OCI-LY3 (cell line): ENCODE measurements around the gene FLT1.

ENCODE experiments used
- H2AFZ ChIP-seq: fragments of 200-600, 300-600 bp; shearing (Covaris generic); 2 replicates; pipeline ENCODE4 v1.6.0; 2014; ENCODE audit warnings: antibody characterized with exemption, low read depth, low read length
- H3K27ac ChIP-seq: fragments of 200-600, 300-600 bp; sonication (generic); 2 replicates; pipeline ENCODE4 v1.5.1; 2014; ENCODE audit warnings: mild to moderate bottlenecking, low read length, moderate library complexity, mixed read lengths
- H3K27me3 ChIP-seq: fragments of 200-600, 300-600 bp; sonication (generic); 2 replicates; pipeline ENCODE4 v1.6.1; 2014; ENCODE audit warnings: low read depth, low read length, mixed read lengths
- H3K36me3 ChIP-seq: fragments of 200-600, 300-600 bp; sonication (generic); replicated peaks from 2 replicates; pipeline ENCODE3; 2014; ENCODE audit warnings: low read depth, low read length, mixed read lengths
- H3K4me1 ChIP-seq: fragments of 300-600, 200-600 bp; sonication (generic); 2 replicates; pipeline ENCODE4 v1.6.1; 2014; ENCODE audit warnings: low read length, mixed read lengths
- H3K4me2 ChIP-seq: fragments of 200-600, 300-600 bp; sonication (generic); 2 replicates; pipeline ENCODE4 v1.6.1; 2014; ENCODE audit warnings: low read length, mixed read lengths
- H3K4me3 ChIP-seq: fragments of 300-600, 200-600 bp; sonication (generic); 2 replicates; pipeline ENCODE4 v1.5.1; 2014; ENCODE audit warnings: antibody characterized with exemption, mild to moderate bottlenecking, low read length, moderate library complexity
- H3K79me2 ChIP-seq: fragments of 300-600, 200-600 bp; shearing (Covaris generic); 2 replicates; pipeline ENCODE4 v1.6.1; 2014; ENCODE audit warnings: mild to moderate bottlenecking, low read length, mixed read lengths
- H3K9ac ChIP-seq: fragments of 300-600, 200-600 bp; shearing (Covaris generic); 2 replicates; pipeline ENCODE4 v1.6.0; 2014; ENCODE audit warnings: mild to moderate bottlenecking, low read length, moderate library complexity
- H3K9me3 ChIP-seq: fragments of 200-600, 300-600 bp; shearing (Covaris generic); 2 replicates; pipeline ENCODE4 v1.6.1; 2014; ENCODE audit warnings: low read length, mixed read lengths; ENCODE audit not compliant: insufficient read depth
- H4K20me1 ChIP-seq: fragments of 200-600, 300-600 bp; sonication (generic); 2 replicates; pipeline ENCODE4 v1.6.1; 2016; ENCODE audit warnings: low read length, mixed read lengths; ENCODE audit not compliant: insufficient read depth
- CTCF ChIP-seq: fragments of 200-600, 300-600 bp; sonication (generic); IDR thresholded peaks from 2 replicates; pipeline ENCODE4 v1.5.1; 2014; ENCODE audit warnings: antibody characterized with exemption, low read length, low read depth
- EZH2phosphoT487 ChIP-seq: fragments of 200-600 bp; shearing (Covaris generic); IDR thresholded peaks from 2 replicates; pipeline ENCODE4 v1.6.1; 2018; ENCODE audit warnings: antibody characterized with exemption, mixed run types, low read depth

FLT1 gene

DNA sequence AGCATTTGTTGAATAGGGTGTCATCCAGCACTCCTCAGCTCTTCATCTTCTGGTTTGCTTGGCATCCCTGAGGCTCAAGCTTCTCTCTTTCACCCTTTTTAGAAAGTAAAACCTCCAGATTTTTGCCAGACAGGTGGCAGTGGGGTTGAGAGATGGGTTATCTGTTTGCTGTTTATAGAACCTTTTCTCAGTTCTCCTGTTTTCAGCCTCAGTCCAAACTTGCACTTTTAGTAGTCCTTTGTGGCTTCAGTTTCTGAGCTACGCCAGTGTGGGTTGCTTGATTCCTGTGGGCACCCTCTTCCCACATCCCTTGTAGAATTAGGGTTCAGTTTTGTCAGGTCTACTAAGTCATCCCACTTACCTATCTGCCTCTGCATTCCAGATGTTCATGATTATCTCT lies 208.7 kb downstream of the FLT1 start:
- H3K4me3 ChIP-seq: no peak overlapping the region
- peaks cover 35% of the 10 kb centered on the region for H3K36me3 ChIP-seq
- no peaks in the 10 kb centered on the region for H3K27me3 ChIP-seq
- H3K9ac ChIP-seq: no peak overlapping the region
- H3K4me1 ChIP-seq: peaks cover 27% of the 10 kb centered on the region
- no peaks in the 10 kb centered on the region for H3K9me3 ChIP-seq
- H3K4me2 ChIP-seq: 0 out of 2 replicates have a peak overlapping the region, but pooled peaks have one; percentile 9
- no peak overlapping the region for H2AFZ ChIP-seq
- no peaks in the 10 kb centered on the region for H4K20me1 ChIP-seq
- TF ChIP-seq EZH2phosphoT487 (no peak), CTCF (no peak)
- H3K79me2 ChIP-seq: no peaks in the 10 kb centered on the region
- no peak overlapping the region for H3K27ac ChIP-seq

- no peak for TF ChIP-seq CTCF
- no peak for TF ChIP-seq EZH2phosphoT487
- no peaks in the 10 kb centered on the region for H3K79me2 ChIP-seq
- H2AFZ ChIP-seq: no peak overlapping the region
- peaks cover 48% of the 10 kb centered on the region for H3K36me3 ChIP-seq
- H3K27ac ChIP-seq: no peak overlapping the region
- no peak overlapping the region for H3K9ac ChIP-seq
- H4K20me1 ChIP-seq: no peaks in the 10 kb centered on the region
- H3K27me3 ChIP-seq: no peaks in the 10 kb centered on the region
- no peak overlapping the region for H3K4me2 ChIP-seq
- H3K4me1 ChIP-seq: peaks cover 27% of the 10 kb centered on the region
- H3K4me3 ChIP-seq: no peak overlapping the region
- no peaks in the 10 kb centered on the region for H3K9me3 ChIP-seq
Observed at GRCh38 chr13:28283600-28283999, 211.3 kb downstream of the FLT1 start.

DNA sequence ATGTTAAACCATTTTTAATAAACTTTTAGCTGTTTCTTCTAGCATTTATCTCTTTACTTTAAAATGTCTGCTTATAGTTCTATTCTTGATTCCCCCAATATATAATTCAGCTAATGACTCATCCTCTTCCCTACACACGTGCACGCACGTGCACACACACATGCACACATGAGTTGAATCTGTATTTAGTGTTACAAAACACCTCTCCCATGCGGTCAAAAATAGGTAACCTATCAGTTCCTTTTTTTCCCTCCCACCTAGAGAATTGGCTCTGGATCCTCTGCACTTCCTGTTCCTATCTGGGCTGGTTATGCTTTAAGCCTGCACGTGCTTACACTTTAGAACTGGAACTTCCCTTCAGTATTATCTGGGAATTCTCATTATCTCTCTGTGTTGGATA lies 212.5 kb downstream of the FLT1 start:
- Histone ChIP-seq H3K36me3 (peaks cover 48% of the 10 kb centered on the region), H3K4me2 (peak overlapping the region; percentile 21), H2AFZ (no peak overlapping the region), H3K9ac (no peak overlapping the region), H4K20me1 (no peaks in the 10 kb centered on the region), H3K79me2 (no peaks in the 10 kb centered on the region), H3K27me3 (no peaks in the 10 kb centered on the region), H3K27ac (peak overlapping the region; percentile 15; the same call in 1 of the 2 replicates), H3K4me1 (peaks cover 27% of the 10 kb centered on the region), H3K4me3 (no peak overlapping the region), H3K9me3 (no peaks in the 10 kb centered on the region)
- TF ChIP-seq CTCF: no peak
- TF ChIP-seq EZH2phosphoT487: no peak

DNA sequence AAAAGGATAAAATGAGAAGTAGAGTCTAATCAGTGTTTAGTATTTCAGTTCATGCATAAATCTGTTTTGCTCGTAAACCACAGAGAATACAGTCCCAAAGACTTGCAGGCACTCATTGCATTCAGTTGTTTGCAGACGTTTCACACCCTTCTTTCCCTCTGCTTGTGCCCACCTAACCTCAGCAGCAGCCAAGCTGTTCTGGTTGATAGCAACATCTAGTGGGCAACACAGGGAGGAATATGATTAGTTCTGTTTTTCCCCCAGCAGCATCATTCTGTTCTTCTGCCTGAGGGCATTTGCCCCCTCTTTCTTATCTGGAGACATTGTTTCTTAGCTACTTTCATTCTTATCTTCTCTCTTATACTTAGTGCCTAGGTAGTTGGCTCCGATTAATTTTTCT lies 221.0 kb downstream of the FLT1 start:
- peaks cover 5% of the 10 kb centered on the region for H3K4me1 ChIP-seq
- no peaks in the 10 kb centered on the region for H3K9me3 ChIP-seq
- no peaks in the 10 kb centered on the region for H3K79me2 ChIP-seq
- peak; percentile 40 for TF ChIP-seq CTCF
- TF ChIP-seq EZH2phosphoT487: no peak
- H3K9ac ChIP-seq: no peak overlapping the region
- H3K27me3 ChIP-seq: no peaks in the 10 kb centered on the region
- H3K36me3 ChIP-seq: peaks cover 34% of the 10 kb centered on the region
- H2AFZ ChIP-seq: no peak overlapping the region
- H3K4me2 ChIP-seq: no peak overlapping the region
- H3K27ac ChIP-seq: no peak overlapping the region
- no peak overlapping the region for H3K4me3 ChIP-seq
- no peaks in the 10 kb centered on the region for H4K20me1 ChIP-seq
